ENCODE measurements around the gene MON1B.

DNA sequence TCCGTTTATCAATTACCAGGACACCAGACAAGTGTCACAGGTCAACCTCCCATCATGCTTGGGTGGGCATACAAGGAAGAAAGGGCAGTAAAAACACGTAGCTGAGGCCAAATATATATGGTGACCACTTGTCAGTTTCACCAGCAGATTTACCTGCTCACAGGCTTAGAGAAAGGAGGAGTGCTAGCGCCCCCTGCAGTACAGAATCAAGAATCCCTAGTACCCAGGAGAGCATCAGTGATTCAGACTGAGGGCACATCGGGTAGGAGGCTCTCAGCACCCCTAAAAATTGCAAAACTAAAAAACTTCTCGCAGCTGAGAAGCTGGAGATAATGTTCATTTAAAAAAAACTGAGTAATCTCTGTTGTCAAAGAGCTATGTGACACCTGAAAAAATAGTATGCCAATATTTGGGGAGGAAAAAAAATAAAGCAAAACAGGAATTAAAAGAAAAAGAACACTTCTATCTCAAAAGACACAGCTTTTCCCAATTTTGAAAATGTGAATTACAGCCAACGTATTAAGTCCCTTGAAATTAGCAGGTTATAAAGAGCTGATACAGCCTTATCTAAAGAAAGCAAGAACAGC lies 21.2 kb upstream of the MON1B start:
- no peak for TF ChIP-seq POLR2A (IDR thresholded peaks at IDR 0.05; ENCODE audit: low read depth, low read length)
- no peak for TF ChIP-seq POLR2AphosphoS5 (IDR thresholded peaks at IDR 0.05; ENCODE audit: low read depth, low read length)
